ENCODE data around the gene CENPT. TPM values are rescaled to one million over a fixed set of nuclear protein-coding genes. Genes with fewer than 3 reads are reported as not detected.

CENPT gene
- total and polyA plus RNA-seq, 2 of the 13 experiments (the other 11 are each of a cell fraction or from before 2014, with no cell fraction given): 40.9 to 43.3 TPM

- peak; percentile 87 for TF ChIP-seq STAT6 (CRISPR knock-in tag; IDR thresholded peaks at IDR 0.05; ENCODE audit: borderline replicate concordance)
- TF ChIP-seq THRA (CRISPR knock-in tag; IDR thresholded peaks at IDR 0.05; ENCODE audit: borderline replicate concordance): peak; percentile 37; the same call in 1 of the 2 replicates
- TF ChIP-seq CBX2 (IDR thresholded peaks at IDR 0.05; ENCODE audit: low read depth, low read length): no peak
- 0 out of 2 replicates have a peak, but pooled peaks have one; percentile 53 for TF ChIP-seq CBX2 (CRISPR knock-in tag; IDR thresholded peaks at IDR 0.05; ENCODE audit: low read depth)
- TF ChIP-seq ZBTB8A (CRISPR knock-in tag; IDR thresholded peaks at IDR 0.05; ENCODE audit: borderline replicate concordance, low read depth): no peak
- TF ChIP-seq SIN3A (IDR thresholded peaks at IDR 0.05; ENCODE audit: borderline replicate concordance, low read depth, low read length): peak; percentile 84; the same call in 1 of the 2 replicates
- TF ChIP-seq ZNF501 (CRISPR knock-in tag; IDR thresholded peaks at IDR 0.05): peak; percentile 95
- peak; percentile 63; the same call in 1 of the 2 replicates for TF ChIP-seq ZBTB7B (CRISPR knock-in tag; IDR thresholded peaks at IDR 0.05)
- TF ChIP-seq NCOA5 (CRISPR knock-in tag; IDR thresholded peaks at IDR 0.05): no peak
- TF ChIP-seq ZNF251 (CRISPR knock-in tag; IDR thresholded peaks at IDR 0.05): no peak
- TF ChIP-seq ISX (CRISPR knock-in tag; conservative IDR thresholded peaks at IDR 0.05): no peak
- no peak for TF ChIP-seq DZIP1 (CRISPR knock-in tag; IDR thresholded peaks at IDR 0.05)
- peak; percentile 27; the same call in 1 of the 2 replicates for TF ChIP-seq ERF (CRISPR knock-in tag; IDR thresholded peaks at IDR 0.05)
- TF ChIP-seq SOX13 (IDR thresholded peaks at IDR 0.05): no peak
- peak in 1 of 2 experiments; percentile 27; a peak in 1 of 4 replicates for TF ChIP-seq SOX13 (CRISPR knock-in tag; conservative IDR thresholded peaks at IDR 0.05 in 1 of 2, IDR thresholded peaks at IDR 0.05 in 1 of 2)
- peak; percentile 15 for TF ChIP-seq MXD1 (CRISPR knock-in tag; IDR thresholded peaks at IDR 0.05)
- no peak for TF ChIP-seq NAIF1 (CRISPR knock-in tag; IDR thresholded peaks at IDR 0.05; ENCODE audit: borderline replicate concordance)
- no peak for TF ChIP-seq DMTF1 (CRISPR knock-in tag; IDR thresholded peaks at IDR 0.05)
- TF ChIP-seq ZKSCAN5 (CRISPR knock-in tag; IDR thresholded peaks at IDR 0.05): no peak
- TF ChIP-seq ELF1 (CRISPR knock-in tag; IDR thresholded peaks at IDR 0.05): peak; percentile 90
Measured at GRCh38 chr16:67841816-67842508, 5.5 kb downstream of the CENPT start, which contains the start of gene THAP11 (continued).
